ENCODE results near the gene REL.
"Not testable (repeated sequence)": the region's sequence is repeated elsewhere in the genome, so short reads cannot be mapped to it uniquely, and the experiment has no call there.

Gene REL

GRCh38 chr2:60884800-60885199, 3.4 kb downstream of the REL start:
- no peak for DNase-seq
- Histone ChIP-seq H3K9me3 (ENCODE audit: control insufficient read depth, low read length) (no peaks in the 10 kb centered on the region), H3K4me1 (ENCODE audit: control insufficient read depth, insufficient read depth, low read length, poor library complexity, severe bottlenecking) (peaks cover 17% of the 10 kb centered on the region), H3K27me3 (replicated peaks; ENCODE audit: control insufficient read depth, insufficient read depth, low read length, poor library complexity, severe bottlenecking) (no peaks in the 10 kb centered on the region), H3K4me3 (ENCODE audit: insufficient read depth, low read depth, low read length, poor library complexity, severe bottlenecking) (peak overlapping the region; percentile 23), H3K36me3 (ENCODE audit: control insufficient read depth, insufficient read depth, low read length) (no peaks in the 10 kb centered on the region), H3K27ac (ENCODE audit: insufficient read depth, low read length, poor library complexity, severe bottlenecking) (peak overlapping the region; percentile 8)

- Histone ChIP-seq H3K27me3 (replicated peaks; ENCODE audit: control insufficient read depth, insufficient read depth, low read length, poor library complexity, severe bottlenecking) (no peaks in the 10 kb centered on the region), H3K4me1 (ENCODE audit: control insufficient read depth, insufficient read depth, low read length, poor library complexity, severe bottlenecking) (peaks cover 17% of the 10 kb centered on the region), H3K4me3 (ENCODE audit: insufficient read depth, low read depth, low read length, poor library complexity, severe bottlenecking) (no peak overlapping the region), H3K27ac (ENCODE audit: insufficient read depth, low read length, poor library complexity, severe bottlenecking) (no peak overlapping the region), H3K9me3 (ENCODE audit: control insufficient read depth, low read length) (no peaks in the 10 kb centered on the region), H3K36me3 (ENCODE audit: control insufficient read depth, insufficient read depth, low read length) (no peaks in the 10 kb centered on the region)
- no peak for DNase-seq
Observed at GRCh38 chr2:60885683-60886082, 4.3 kb downstream of the REL start.

- H3K27me3 ChIP-seq (replicated peaks; ENCODE audit: control insufficient read depth, insufficient read depth, low read length, poor library complexity, severe bottlenecking): no peaks in the 10 kb centered on the region
- no peaks in the 10 kb centered on the region for H3K9me3 ChIP-seq (ENCODE audit: control insufficient read depth, low read length)
- no peak overlapping the region for H3K4me3 ChIP-seq (ENCODE audit: insufficient read depth, low read depth, low read length, poor library complexity, severe bottlenecking)
- no peak for DNase-seq
- H3K27ac ChIP-seq (ENCODE audit: insufficient read depth, low read length, poor library complexity, severe bottlenecking): no peak overlapping the region
- H3K36me3 ChIP-seq (ENCODE audit: control insufficient read depth, insufficient read depth, low read length): peaks cover 5% of the 10 kb centered on the region
- peaks cover 22% of the 10 kb centered on the region for H3K4me1 ChIP-seq (ENCODE audit: control insufficient read depth, insufficient read depth, low read length, poor library complexity, severe bottlenecking)
Observed at GRCh38 chr2:60886991-60887390, 5.6 kb downstream of the REL start.

GRCh38 chr2:60888853-60889252, 7.5 kb downstream of the REL start:
- H3K4me1 ChIP-seq (ENCODE audit: control insufficient read depth, insufficient read depth, low read length, poor library complexity, severe bottlenecking): peaks cover 16% of the 10 kb centered on the region

GRCh38 chr2:60889581-60890392, 8.4 kb downstream of the REL start:
- H3K27me3 ChIP-seq (replicated peaks; ENCODE audit: control insufficient read depth, insufficient read depth, low read length, poor library complexity, severe bottlenecking); H3K9me3 ChIP-seq (ENCODE audit: control insufficient read depth, low read length); H3K27ac ChIP-seq (ENCODE audit: insufficient read depth, low read length, poor library complexity, severe bottlenecking); DNase-seq; H3K4me3 ChIP-seq (ENCODE audit: insufficient read depth, low read depth, low read length, poor library complexity, severe bottlenecking): not testable (repeated sequence)
- Histone ChIP-seq H3K36me3 (ENCODE audit: control insufficient read depth, insufficient read depth, low read length) (peaks cover 11% of the 10 kb centered on the region), H3K4me1 (ENCODE audit: control insufficient read depth, insufficient read depth, low read length, poor library complexity, severe bottlenecking) (peaks cover 15% of the 10 kb centered on the region)

More at GRCh38 chr2:60888853-60889252, 7.5 kb downstream of the REL start:
- no peak for DNase-seq
- Histone ChIP-seq H3K27me3 (replicated peaks; ENCODE audit: control insufficient read depth, insufficient read depth, low read length, poor library complexity, severe bottlenecking) (no peaks in the 10 kb centered on the region), H3K9me3 (ENCODE audit: control insufficient read depth, low read length) (no peaks in the 10 kb centered on the region), H3K27ac (ENCODE audit: insufficient read depth, low read length, poor library complexity, severe bottlenecking) (no peak overlapping the region), H3K4me3 (ENCODE audit: insufficient read depth, low read depth, low read length, poor library complexity, severe bottlenecking) (no peak overlapping the region), H3K36me3 (ENCODE audit: control insufficient read depth, insufficient read depth, low read length) (peaks cover 6% of the 10 kb centered on the region)

- no peak overlapping the region for H3K4me3 ChIP-seq (ENCODE audit: insufficient read depth, low read depth, low read length, poor library complexity, severe bottlenecking)
- no peaks in the 10 kb centered on the region for H3K9me3 ChIP-seq (ENCODE audit: control insufficient read depth, low read length)
- H3K36me3 ChIP-seq (ENCODE audit: control insufficient read depth, insufficient read depth, low read length): peaks cover 11% of the 10 kb centered on the region
- no peak overlapping the region for H3K27ac ChIP-seq (ENCODE audit: insufficient read depth, low read length, poor library complexity, severe bottlenecking)
- peaks cover 9% of the 10 kb centered on the region for H3K4me1 ChIP-seq (ENCODE audit: control insufficient read depth, insufficient read depth, low read length, poor library complexity, severe bottlenecking)
- no peaks in the 10 kb centered on the region for H3K27me3 ChIP-seq (replicated peaks; ENCODE audit: control insufficient read depth, insufficient read depth, low read length, poor library complexity, severe bottlenecking)
- DNase-seq: no peak
Observed at GRCh38 chr2:60890393-60890707, 9.0 kb downstream of the REL start.

GRCh38 chr2:60891180-60891579, 9.8 kb downstream of the REL start:
- DNase-seq: no peak
- Histone ChIP-seq H3K27ac (ENCODE audit: insufficient read depth, low read length, poor library complexity, severe bottlenecking) (no peak overlapping the region), H3K27me3 (replicated peaks; ENCODE audit: control insufficient read depth, insufficient read depth, low read length, poor library complexity, severe bottlenecking) (no peaks in the 10 kb centered on the region), H3K36me3 (ENCODE audit: control insufficient read depth, insufficient read depth, low read length) (peaks cover 15% of the 10 kb centered on the region), H3K9me3 (ENCODE audit: control insufficient read depth, low read length) (no peaks in the 10 kb centered on the region), H3K4me1 (ENCODE audit: control insufficient read depth, insufficient read depth, low read length, poor library complexity, severe bottlenecking) (peaks cover 5% of the 10 kb centered on the region), H3K4me3 (ENCODE audit: insufficient read depth, low read depth, low read length, poor library complexity, severe bottlenecking) (no peak overlapping the region)

GRCh38 chr2:60898567-60898966, 17.2 kb downstream of the REL start:
- DNase-seq: no peak
- peaks cover 52% of the 10 kb centered on the region for H3K36me3 ChIP-seq (ENCODE audit: control insufficient read depth, insufficient read depth, low read length)

GRCh38 chr2:60899230-60899891, 18.0 kb downstream of the REL start:
- no peak for DNase-seq
- H3K36me3 ChIP-seq (ENCODE audit: control insufficient read depth, insufficient read depth, low read length): peaks cover 50% of the 10 kb centered on the region

More at GRCh38 chr2:60898567-60898966, 17.2 kb downstream of the REL start:
- Histone ChIP-seq H3K27me3 (replicated peaks; ENCODE audit: control insufficient read depth, insufficient read depth, low read length, poor library complexity, severe bottlenecking) (no peaks in the 10 kb centered on the region), H3K9me3 (ENCODE audit: control insufficient read depth, low read length) (no peaks in the 10 kb centered on the region), H3K4me3 (ENCODE audit: insufficient read depth, low read depth, low read length, poor library complexity, severe bottlenecking) (no peak overlapping the region), H3K4me1 (ENCODE audit: control insufficient read depth, insufficient read depth, low read length, poor library complexity, severe bottlenecking) (no peaks in the 10 kb centered on the region), H3K27ac (ENCODE audit: insufficient read depth, low read length, poor library complexity, severe bottlenecking) (no peak overlapping the region)

GRCh38 chr2:60899892-60900249, 18.5 kb downstream of the REL start:
- H3K9me3 ChIP-seq (ENCODE audit: control insufficient read depth, low read length): no peaks in the 10 kb centered on the region
- no peak overlapping the region for H3K27ac ChIP-seq (ENCODE audit: insufficient read depth, low read length, poor library complexity, severe bottlenecking)
- peaks cover 52% of the 10 kb centered on the region for H3K36me3 ChIP-seq (ENCODE audit: control insufficient read depth, insufficient read depth, low read length)
- DNase-seq: no peak
- H3K4me1 ChIP-seq (ENCODE audit: control insufficient read depth, insufficient read depth, low read length, poor library complexity, severe bottlenecking): no peaks in the 10 kb centered on the region
- no peaks in the 10 kb centered on the region for H3K27me3 ChIP-seq (replicated peaks; ENCODE audit: control insufficient read depth, insufficient read depth, low read length, poor library complexity, severe bottlenecking)
- H3K4me3 ChIP-seq (ENCODE audit: insufficient read depth, low read depth, low read length, poor library complexity, severe bottlenecking): no peak overlapping the region

More at GRCh38 chr2:60899230-60899891, 18.0 kb downstream of the REL start:
- H3K4me3 ChIP-seq (ENCODE audit: insufficient read depth, low read depth, low read length, poor library complexity, severe bottlenecking): no peak overlapping the region
- H3K9me3 ChIP-seq (ENCODE audit: control insufficient read depth, low read length): no peaks in the 10 kb centered on the region
- no peak overlapping the region for H3K27ac ChIP-seq (ENCODE audit: insufficient read depth, low read length, poor library complexity, severe bottlenecking)
- H3K27me3 ChIP-seq (replicated peaks; ENCODE audit: control insufficient read depth, insufficient read depth, low read length, poor library complexity, severe bottlenecking): no peaks in the 10 kb centered on the region
- no peaks in the 10 kb centered on the region for H3K4me1 ChIP-seq (ENCODE audit: control insufficient read depth, insufficient read depth, low read length, poor library complexity, severe bottlenecking)
